HEK293 (cell line): Measurements from ENCODE around the gene BMPR1A.

Source experiments
- CTCF ChIA-PET: fragments of 350-600 bp; formaldehyde crosslinking; extraction: SDS; loops from one replicate; lab custom pipeline; 2021; ENCODE audit warnings: antibody characterized with exemption; lab: Yijun Ruan, JAX
- POLR2A ChIA-PET: fragments of 300-600 bp; formaldehyde crosslinking; extraction: SDS; loops from one replicate; lab custom pipeline; 2020; ENCODE audit warnings: antibody characterized with exemption, inconsistent platforms; lab: Yijun Ruan, JAX
- H3K27ac ChIP-seq: fragments of 200-500 bp; sonication (Bioruptor generic); 2 replicates; pipeline ENCODE4 v1.5.1; 2014; ENCODE audit warnings: low read depth, low read length, control low read depth, inconsistent platforms; ENCODE audit errors: extremely low read depth
- H3K36me3 ChIP-seq, 2 experiments: fragments of 200-500 bp in 1 of 2; sonication (Bioruptor generic) in 1 of 2; 1 replicate in 1 of 2; 2 replicates in 1 of 2; pipeline ENCODE4 v1.5.1; 2014 to 2017; ENCODE audit warnings: inconsistent platforms in 2 of 2, low read length in 2 of 2; ENCODE audit not compliant: control insufficient read depth in 2 of 2, insufficient read depth in 1 of 2
- H3K4me1 ChIP-seq: fragments of 200-500 bp; sonication (Bioruptor generic); 2 replicates; pipeline ENCODE4 v1.5.1; 2014; ENCODE audit warnings: mild to moderate bottlenecking, low read length, inconsistent platforms; ENCODE audit not compliant: control insufficient read depth, insufficient read depth
- H3K4me3 ChIP-seq: 2 replicates; pipeline ENCODE4 v1.5.1; 2011; ENCODE audit warnings: low read depth, mild to moderate bottlenecking, control low read depth, low read length, moderate library complexity
- H3K9me3 ChIP-seq: fragments of 200-500 bp; sonication (Bioruptor generic); 2 replicates; pipeline ENCODE4 v1.5.1; 2014; ENCODE audit warnings: low read depth, low read length, inconsistent platforms; ENCODE audit not compliant: control insufficient read depth, insufficient read depth
- FEZF1 ChIP-seq: fragments of 450-650 bp; formaldehyde crosslinking; IDR thresholded peaks from 2 replicates; pipeline ENCODE4 v1.5.1; 2016; ENCODE audit warnings: missing biosample characterization, missing genetic modification characterization
- HOXC10 ChIP-seq: sonication (generic); formaldehyde crosslinking; IDR thresholded peaks from 2 replicates; pipeline ENCODE4 v1.8.1; 2023; ENCODE audit warnings: mild to moderate bottlenecking, missing genetic modification reagents
- KLF1 ChIP-seq: fragments of 450-650 bp; formaldehyde crosslinking; IDR thresholded peaks from 2 replicates; pipeline ENCODE4 v1.5.1; 2016; ENCODE audit warnings: missing biosample characterization, missing genetic modification characterization
- PRDM1 ChIP-seq: fragments of 450-650 bp; formaldehyde crosslinking; IDR thresholded peaks from 2 replicates; pipeline ENCODE4; 2016; ENCODE audit warnings: missing biosample characterization, missing genetic modification characterization
- ZNF211 ChIP-seq: fragments of 450-650 bp; formaldehyde crosslinking; IDR thresholded peaks from 2 replicates; pipeline ENCODE4 v1.5.1; 2016; ENCODE audit warnings: low read depth, missing biosample characterization, missing genetic modification characterization
- ZNF341 ChIP-seq: fragments of 450-650 bp; formaldehyde crosslinking; IDR thresholded peaks from 2 replicates; pipeline ENCODE4; 2016; ENCODE audit warnings: low read depth, missing biosample characterization, missing genetic modification characterization
- ZNF433 ChIP-seq: fragments of 450-650 bp; formaldehyde crosslinking; IDR thresholded peaks from 2 replicates; pipeline ENCODE4 v1.5.1; 2016; ENCODE audit warnings: missing biosample characterization, missing genetic modification characterization, low read depth
- ZNF529 ChIP-seq: fragments of 450-650 bp; formaldehyde crosslinking; IDR thresholded peaks from 2 replicates; pipeline ENCODE4 v1.5.1; 2017; ENCODE audit warnings: missing genetic modification characterization, missing biosample characterization; ENCODE audit not compliant: insufficient replicate concordance
- ZNF701 ChIP-seq: fragments of 450-650 bp; formaldehyde crosslinking; IDR thresholded peaks from 2 replicates; pipeline ENCODE4 v1.5.1; 2016; ENCODE audit warnings: missing biosample characterization, missing genetic modification characterization
- ZNF707 ChIP-seq: fragments of 450-650 bp; formaldehyde crosslinking; IDR thresholded peaks from 2 replicates; pipeline ENCODE4 v1.5.1; 2016; ENCODE audit warnings: missing biosample characterization, missing genetic modification characterization
- ZXDB ChIP-seq: fragments of 450-650 bp; formaldehyde crosslinking; IDR thresholded peaks from 2 replicates; pipeline ENCODE4 v1.5.1; 2016; ENCODE audit warnings: missing biosample characterization, missing genetic modification characterization
- TF ChIP-seq, protein P1 (sequence below): fragments of 450-650 bp; formaldehyde crosslinking; IDR thresholded peaks from 2 replicates; pipeline ENCODE4 v1.5.1; 2017; ENCODE audit warnings: missing biosample characterization, missing genetic modification characterization
- TF ChIP-seq, protein P2 (sequence below): fragments of 450-650 bp; formaldehyde crosslinking; conservative IDR thresholded peaks from 2 replicates; pipeline ENCODE4 v1.5.1; 2016; ENCODE audit warnings: low read depth, missing biosample characterization, missing genetic modification characterization
- TF ChIP-seq, protein P3 (sequence below): fragments of 450-650 bp; formaldehyde crosslinking; IDR thresholded peaks from 2 replicates; pipeline ENCODE4 v1.5.1; 2016; ENCODE audit warnings: missing biosample characterization, missing genetic modification characterization
- TF ChIP-seq, protein P4 (sequence below): fragments of 450-650 bp; formaldehyde crosslinking; IDR thresholded peaks from 2 replicates; pipeline ENCODE4 v1.5.1; 2016; ENCODE audit warnings: missing biosample characterization, missing genetic modification characterization
- TF ChIP-seq, protein P5 (sequence below): fragments of 450-650 bp; formaldehyde crosslinking; IDR thresholded peaks from 2 replicates; pipeline ENCODE4 v1.5.1; 2016; ENCODE audit warnings: missing biosample characterization, missing genetic modification characterization
- TF ChIP-seq, protein P6 (sequence below): fragments of 450-650 bp; formaldehyde crosslinking; IDR thresholded peaks from 2 replicates; pipeline ENCODE4; 2016; ENCODE audit warnings: missing biosample characterization, missing genetic modification characterization

BMPR1A gene

DNA sequence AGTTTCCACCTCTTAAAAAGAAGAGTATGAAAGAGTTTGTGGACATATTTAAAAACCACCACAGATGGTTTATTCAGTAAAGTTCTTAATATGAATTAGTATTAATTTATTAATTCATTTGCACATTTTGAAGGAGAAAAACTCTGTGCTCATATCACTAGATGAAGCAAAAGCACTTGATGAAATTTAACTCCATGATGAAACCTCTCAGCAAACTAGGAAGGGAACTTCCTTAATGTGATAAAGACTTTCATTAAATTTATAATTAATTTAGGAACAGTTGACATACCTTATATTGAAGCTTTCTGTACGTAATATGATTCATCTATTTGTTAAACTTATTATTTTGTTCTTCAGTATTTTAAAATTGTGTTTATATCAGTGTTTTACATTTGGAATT lies 101.6 kb downstream of the BMPR1A start:
- ChIA-PET POLR2A (interaction anchor here (0.7 kb wide), 1 partner anchor 10 kb away, joined by 3 read pairs; no protein-coding TSS in a partner anchor), CTCF (no interaction called here)
- Histone ChIP-seq H3K27ac (no peak overlapping the region), H3K36me3 (no peaks in the 10 kb centered on the region; a peak in 2 of 3 replicates), H3K4me1 (peaks cover 14% of the 10 kb centered on the region), H3K4me3 (no peak overlapping the region), H3K9me3 (no peaks in the 10 kb centered on the region)
- TF ChIP-seq ZNF701 (tag by site-specific recombination): no peak
- TF ChIP-seq, protein P1, sequence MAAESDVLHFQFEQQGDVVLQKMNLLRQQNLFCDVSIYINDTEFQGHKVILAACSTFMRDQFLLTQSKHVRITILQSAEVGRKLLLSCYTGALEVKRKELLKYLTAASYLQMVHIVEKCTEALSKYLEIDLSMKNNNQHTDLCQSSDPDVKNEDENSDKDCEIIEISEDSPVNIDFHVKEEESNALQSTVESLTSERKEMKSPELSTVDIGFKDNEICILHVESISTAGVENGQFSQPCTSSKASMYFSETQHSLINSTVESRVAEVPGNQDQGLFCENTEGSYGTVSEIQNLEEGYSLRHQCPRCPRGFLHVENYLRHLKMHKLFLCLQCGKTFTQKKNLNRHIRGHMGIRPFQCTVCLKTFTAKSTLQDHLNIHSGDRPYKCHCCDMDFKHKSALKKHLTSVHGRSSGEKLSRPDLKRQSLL (tag by site-specific recombination): no peak
- TF ChIP-seq, protein P2, sequence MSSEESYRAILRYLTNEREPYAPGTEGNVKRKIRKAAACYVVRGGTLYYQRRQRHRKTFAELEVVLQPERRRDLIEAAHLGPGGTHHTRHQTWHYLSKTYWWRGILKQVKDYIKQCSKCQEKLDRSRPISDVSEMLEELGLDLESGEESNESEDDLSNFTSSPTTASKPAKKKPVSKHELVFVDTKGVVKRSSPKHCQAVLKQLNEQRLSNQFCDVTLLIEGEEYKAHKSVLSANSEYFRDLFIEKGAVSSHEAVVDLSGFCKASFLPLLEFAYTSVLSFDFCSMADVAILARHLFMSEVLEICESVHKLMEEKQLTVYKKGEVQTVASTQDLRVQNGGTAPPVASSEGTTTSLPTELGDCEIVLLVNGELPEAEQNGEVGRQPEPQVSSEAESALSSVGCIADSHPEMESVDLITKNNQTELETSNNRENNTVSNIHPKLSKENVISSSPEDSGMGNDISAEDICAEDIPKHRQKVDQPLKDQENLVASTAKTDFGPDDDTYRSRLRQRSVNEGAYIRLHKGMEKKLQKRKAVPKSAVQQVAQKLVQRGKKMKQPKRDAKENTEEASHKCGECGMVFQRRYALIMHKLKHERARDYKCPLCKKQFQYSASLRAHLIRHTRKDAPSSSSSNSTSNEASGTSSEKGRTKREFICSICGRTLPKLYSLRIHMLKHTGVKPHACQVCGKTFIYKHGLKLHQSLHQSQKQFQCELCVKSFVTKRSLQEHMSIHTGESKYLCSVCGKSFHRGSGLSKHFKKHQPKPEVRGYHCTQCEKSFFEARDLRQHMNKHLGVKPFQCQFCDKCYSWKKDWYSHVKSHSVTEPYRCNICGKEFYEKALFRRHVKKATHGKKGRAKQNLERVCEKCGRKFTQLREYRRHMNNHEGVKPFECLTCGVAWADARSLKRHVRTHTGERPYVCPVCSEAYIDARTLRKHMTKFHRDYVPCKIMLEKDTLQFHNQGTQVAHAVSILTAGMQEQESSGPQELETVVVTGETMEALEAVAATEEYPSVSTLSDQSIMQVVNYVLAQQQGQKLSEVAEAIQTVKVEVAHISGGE (tag by site-specific recombination): no peak
- no peak for TF ChIP-seq ZXDB (tag by site-specific recombination)
- TF ChIP-seq, protein P3, sequence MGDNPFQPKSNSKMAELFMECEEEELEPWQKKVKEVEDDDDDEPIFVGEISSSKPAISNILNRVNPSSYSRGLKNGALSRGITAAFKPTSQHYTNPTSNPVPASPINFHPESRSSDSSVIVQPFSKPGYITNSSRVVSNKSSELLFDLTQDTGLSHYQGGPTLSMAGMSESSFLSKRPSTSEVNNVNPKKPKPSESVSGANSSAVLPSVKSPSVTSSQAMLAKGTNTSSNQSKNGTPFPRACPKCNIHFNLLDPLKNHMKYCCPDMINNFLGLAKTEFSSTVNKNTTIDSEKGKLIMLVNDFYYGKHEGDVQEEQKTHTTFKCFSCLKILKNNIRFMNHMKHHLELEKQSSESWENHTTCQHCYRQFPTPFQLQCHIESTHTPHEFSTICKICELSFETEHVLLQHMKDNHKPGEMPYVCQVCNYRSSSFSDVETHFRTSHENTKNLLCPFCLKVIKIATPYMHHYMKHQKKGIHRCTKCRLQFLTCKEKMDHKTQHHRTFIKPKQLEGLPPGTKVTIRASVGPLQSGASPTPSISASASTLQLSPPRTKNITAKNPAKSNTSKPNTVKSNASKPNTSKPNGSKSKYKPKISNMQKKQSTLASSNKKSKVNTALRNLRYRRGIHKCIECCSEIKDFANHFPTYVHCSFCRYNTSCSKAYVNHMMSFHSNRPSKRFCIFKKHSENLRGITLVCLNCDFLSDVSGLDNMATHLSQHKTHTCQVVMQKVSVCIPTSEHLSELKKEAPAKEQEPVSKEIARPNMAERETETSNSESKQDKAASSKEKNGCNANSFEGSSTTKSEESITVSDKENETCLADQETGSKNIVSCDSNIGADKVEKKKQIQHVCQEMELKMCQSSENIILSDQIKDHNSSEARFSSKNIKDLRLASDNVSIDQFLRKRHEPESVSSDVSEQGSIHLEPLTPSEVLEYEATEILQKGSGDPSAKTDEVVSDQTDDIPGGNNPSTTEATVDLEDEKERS (tag by site-specific recombination): no peak
- TF ChIP-seq KLF1 (tag by site-specific recombination): no peak
- TF ChIP-seq, protein P4, sequence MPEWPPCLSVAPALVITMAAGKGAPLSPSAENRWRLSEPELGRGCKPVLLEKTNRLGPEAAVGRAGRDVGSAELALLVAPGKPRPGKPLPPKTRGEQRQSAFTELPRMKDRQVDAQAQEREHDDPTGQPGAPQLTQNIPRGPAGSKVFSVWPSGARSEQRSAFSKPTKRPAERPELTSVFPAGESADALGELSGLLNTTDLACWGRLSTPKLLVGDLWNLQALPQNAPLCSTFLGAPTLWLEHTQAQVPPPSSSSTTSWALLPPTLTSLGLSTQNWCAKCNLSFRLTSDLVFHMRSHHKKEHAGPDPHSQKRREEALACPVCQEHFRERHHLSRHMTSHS (tag by site-specific recombination): no peak
- no peak for TF ChIP-seq FEZF1
- TF ChIP-seq ZNF211: no peak
- TF ChIP-seq, protein P5, sequence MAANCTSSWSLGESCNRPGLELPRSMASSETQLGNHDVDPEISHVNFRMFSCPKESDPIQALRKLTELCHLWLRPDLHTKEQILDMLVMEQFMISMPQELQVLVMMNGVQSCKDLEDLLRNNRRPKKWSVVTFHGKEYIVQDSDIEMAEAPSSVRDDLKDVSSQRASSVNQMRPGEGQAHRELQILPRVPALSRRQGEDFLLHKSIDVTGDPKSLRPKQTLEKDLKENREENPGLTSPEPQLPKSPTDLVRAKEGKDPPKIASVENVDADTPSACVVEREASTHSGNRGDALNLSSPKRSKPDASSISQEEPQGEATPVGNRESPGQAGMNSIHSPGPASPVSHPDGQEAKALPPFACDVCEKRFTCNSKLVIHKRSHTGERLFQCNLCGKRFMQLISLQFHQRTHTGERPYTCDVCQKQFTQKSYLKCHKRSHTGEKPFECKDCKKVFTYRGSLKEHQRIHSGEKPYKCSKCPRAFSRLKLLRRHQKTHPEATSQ (tag by site-specific recombination): no peak
- no peak for TF ChIP-seq ZNF529 (tag by site-specific recombination)

DNA sequence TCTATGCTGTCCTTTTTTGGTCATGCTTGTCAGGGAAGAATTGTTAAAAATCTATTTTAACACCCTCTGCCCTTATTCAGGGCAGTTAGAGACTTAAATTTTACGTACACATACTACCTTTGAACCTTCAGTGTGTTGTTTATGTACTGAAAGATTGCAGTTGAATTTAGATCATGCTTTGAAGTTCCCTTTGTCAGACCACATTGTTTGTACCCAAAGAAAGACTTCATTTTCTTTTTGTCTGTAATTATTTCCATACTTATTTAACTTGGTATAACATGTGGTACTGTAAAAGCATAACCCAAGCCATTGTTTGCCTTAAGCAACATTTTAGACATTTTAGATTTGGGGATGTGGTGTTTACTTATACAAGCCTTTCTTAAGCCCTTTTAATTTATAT lies 104.9 kb downstream of the BMPR1A start:
- TF ChIP-seq ZNF341 (tag by site-specific recombination) (no peak), PRDM1 (tag by site-specific recombination) (no peak), ZNF707 (no peak), ZNF433 (tag by site-specific recombination) (no peak), HOXC10 (CRISPR knock-in tag) (no peak)
- TF ChIP-seq, protein P6, sequence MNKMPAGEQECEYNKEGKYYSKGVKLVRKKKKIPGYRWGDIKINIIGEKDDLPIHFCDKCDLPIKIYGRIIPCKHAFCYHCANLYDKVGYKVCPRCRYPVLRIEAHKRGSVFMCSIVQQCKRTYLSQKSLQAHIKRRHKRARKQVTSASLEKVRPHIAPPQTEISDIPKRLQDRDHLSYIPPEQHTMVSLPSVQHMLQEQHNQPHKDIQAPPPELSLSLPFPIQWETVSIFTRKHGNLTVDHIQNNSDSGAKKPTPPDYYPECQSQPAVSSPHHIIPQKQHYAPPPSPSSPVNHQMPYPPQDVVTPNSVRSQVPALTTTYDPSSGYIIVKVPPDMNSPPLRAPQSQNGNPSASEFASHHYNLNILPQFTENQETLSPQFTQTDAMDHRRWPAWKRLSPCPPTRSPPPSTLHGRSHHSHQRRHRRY (tag by site-specific recombination): no peak
- Histone ChIP-seq H3K9me3 (no peaks in the 10 kb centered on the region), H3K4me1 (peaks cover 23% of the 10 kb centered on the region), H3K27ac (no peak overlapping the region), H3K4me3 (no peak overlapping the region), H3K36me3 (no peaks in the 10 kb centered on the region; a peak in 1 of 3 replicates)
- ChIA-PET POLR2A (no interaction called here), CTCF (no interaction called here)
